K562 (cell line): ENCODE results near the gene UQCC5. TPM values are rescaled to one million over a fixed set of nuclear protein-coding genes. Genes with fewer than 3 reads are reported as not detected.

Source experiments
- ATAC-seq: fragments of 200-7000 bp; cut with Tn5 transposase; 3 replicates; pipeline ENCODE4 v1.9.1; 2020; ENCODE audit warnings: moderate library complexity
- BruUV-seq: library from RNA; stranded (reverse); fragments of 400-500 nt; replicated peaks from 2 replicates; lab custom pipeline; 2021; lab: Mats Ljungman, UMichigan
- CTCF ChIA-PET: fragments of 300-600 bp; formaldehyde crosslinking; extraction: SDS; loops from one replicate; lab custom pipeline; 2021; ENCODE audit warnings: low intra/inter-chr PET ratio; lab: Yijun Ruan, JAX
- POLR2A ChIA-PET: fragments of 300-600, 350-650 bp; sonication (Branson Sonifier 250); formaldehyde crosslinking; extraction: SDS; loops from one replicate; lab custom pipeline; 2021; ENCODE audit warnings: antibody characterized with exemption, inconsistent platforms; lab: Yijun Ruan, JAX
- DNase-seq, 4 experiments: peaks; one replicate each; pipeline versions ENCODE4 v3.0.0 to v3.0.0-alpha.2; 2011 to 2018; ENCODE audit warnings: low spot score in 3 of 4, mixed read lengths in 3 of 4; ENCODE audit errors: extremely low read depth in 1 of 4
- FAIRE-seq: peaks from 2 replicates; lab custom pipeline; 2011; peaks lifted over from hg19 to GRCh38; lab: Jason Lieb, UNC
- H2AFZ ChIP-seq: 2 replicates; pipeline ENCODE4 v1.6.0; 2011; ENCODE audit warnings: low read depth, low read length, control low read depth, inconsistent platforms
- H3K27ac ChIP-seq: fragments of 200-600 bp; 3 replicates; pipeline ENCODE4 v1.8.0; 2011; ENCODE audit warnings: low read depth, mild to moderate bottlenecking, control low read depth, inconsistent platforms, low read length, moderate library complexity, mixed read lengths; ENCODE audit errors: extremely low read depth
- H3K27me3 ChIP-seq, 2 experiments: fragments of 300-600 bp in 1 of 2; 2 replicates in 1 of 2; 3 replicates in 1 of 2; pipeline versions ENCODE4 v1.6.0 to v1.8.0; 2011; ENCODE audit warnings: inconsistent platforms in 2 of 2, low read length in 2 of 2, mild to moderate bottlenecking in 1 of 2, mixed read lengths in 1 of 2, moderate library complexity in 1 of 2; ENCODE audit not compliant: control insufficient read depth in 2 of 2, insufficient read depth in 2 of 2
- H3K36me3 ChIP-seq: fragments of 300-600 bp; 3 replicates; pipeline ENCODE4 v1.8.0; 2011; ENCODE audit warnings: mild to moderate bottlenecking, low read length, inconsistent platforms; ENCODE audit not compliant: control insufficient read depth, insufficient read depth
- H3K4me1 ChIP-seq, 2 experiments: fragments of 200-600 bp in 1 of 2; replicated peaks in 1 of 2; 2 replicates in 1 of 2; 3 replicates in 1 of 2; pipeline versions ENCODE4 v1.5.1 to v1.8.0; 2011; ENCODE audit warnings: inconsistent platforms in 2 of 2, low read length in 2 of 2, mild to moderate bottlenecking in 1 of 2, mixed read lengths in 1 of 2, moderate library complexity in 1 of 2; ENCODE audit not compliant: control insufficient read depth in 2 of 2, insufficient read depth in 2 of 2
- H3K4me2 ChIP-seq: 2 replicates; pipeline ENCODE4 v1.6.1; 2011; ENCODE audit warnings: low read length, control low read depth, inconsistent platforms, mixed read lengths; ENCODE audit not compliant: insufficient read depth
- H3K4me3 ChIP-seq: fragments of 200-600 bp; sonication (generic), shearing (Covaris generic); 2 replicates; pipeline ENCODE4 v1.5.1; 2016; ENCODE audit warnings: control low read depth, inconsistent platforms
- H3K79me2 ChIP-seq: fragments of 200-600 bp; 3 replicates; pipeline ENCODE4 v1.8.0; 2011; ENCODE audit warnings: low read length, inconsistent platforms; ENCODE audit not compliant: control insufficient read depth, insufficient read depth
- H3K9ac ChIP-seq, 2 experiments: 2 replicates each; pipeline versions ENCODE4 v1.6.0 to v1.6.1; 2011; ENCODE audit warnings: low read depth in 2 of 2, low read length in 2 of 2, control low read depth in 1 of 2, inconsistent platforms in 1 of 2, mild to moderate bottlenecking in 1 of 2, mixed read lengths in 1 of 2; ENCODE audit not compliant: insufficient read depth in 1 of 2
- H3K9me1 ChIP-seq: one replicate; pipeline ENCODE4 v1.6.0; 2011; ENCODE audit warnings: inconsistent platforms, mild to moderate bottlenecking, low read length, moderate library complexity; ENCODE audit not compliant: control insufficient read depth, insufficient read depth
- H3K9me3 ChIP-seq: replicated peaks from 2 replicates; pipeline ENCODE4 v1.5.1; 2011; ENCODE audit warnings: low read depth, low read length, inconsistent platforms; ENCODE audit not compliant: control insufficient read depth, insufficient read depth
- H4K20me1 ChIP-seq: replicated peaks from 2 replicates; pipeline ENCODE4 v1.6.1; 2011; ENCODE audit warnings: low read length, inconsistent platforms, mixed read lengths; ENCODE audit not compliant: control insufficient read depth, insufficient read depth
- HEY1 ChIP-seq: fragments of 250-450 bp; sonication (Bioruptor Pico); IDR thresholded peaks from 2 replicates; pipeline ENCODE4 v1.5.0; 2020; ENCODE audit warnings: mild to moderate bottlenecking, moderate library complexity, borderline replicate concordance
- RBFOX2 ChIP-seq: fragments of 200-400 bp; formaldehyde crosslinking; IDR thresholded peaks from 2 replicates; pipeline ENCODE4 v1.6.1; 2017; ENCODE audit warnings: low read depth, mild to moderate bottlenecking, low read length, moderate library complexity
- WGBS: fragments of 100-300 bp; shearing (Covaris generic); methylation state at CpG from one replicate; pipeline ENCODE4 v1.1.6; 2016; ENCODE audit warnings: low coverage, mixed read lengths; ENCODE audit not compliant: insufficient coverage; ENCODE audit errors: missing lambda C conversion rate; 5-methylcytosine and 5-hydroxymethylcytosine counted together
- in situ Hi-C: fragments of 300-500 bp; cut with MboI; formaldehyde crosslinking; loops from 4 replicates; pipeline ENCODE4 v1.15.0; 2018; ENCODE audit warnings: inconsistent platforms, mixed read lengths
- intact Hi-C: fragments of 100-400 bp; cut with micrococcal nuclease; formaldehyde crosslinking; loops from 2 replicates; pipeline ENCODE4 v1.14.2; 2022
- polyA plus RNA-seq, 8 experiments: library from polyadenylated mRNA; depleted of rRNA in 4 of 8; stranded (reverse) in 5 of 8; unstranded in 3 of 8; fragments of >200 nt; fragmentation: Nextera tagmentation in 2 of 8; fragmentation: Illumina TruSeq in 1 of 8; extraction: Ambion mirVana in 2 of 8; extraction: Trizol in 1 of 8; gene quantifications; 2 replicates each; pipeline versions ENCODE4 v1.2.1 to v1.2.3, GENCODE V29; 2011 to 2014; ENCODE audit warnings: inconsistent platforms in 1 of 8, missing spikeins in 1 of 8
- total RNA-seq, 7 experiments: library from RNA; depleted of rRNA in 6 of 7; stranded (reverse); fragments of >200 nt in 6 of 7; fragmentation: Illumina TruSeq in 2 of 7; extraction: Trizol in 2 of 7; gene quantifications; 2 replicates each; pipeline versions ENCODE4 v1.2.1 to v1.2.3, GENCODE V29; 2011 to 2021; ENCODE audit warnings: low replicate concordance in 1 of 7

Gene UQCC5
- total and polyA plus RNA-seq, 9 of the 15 experiments (the other 6 are each of a cell fraction or from before 2014, with no cell fraction given): 10.2 to 55.4 (median 33.8) TPM

- Histone ChIP-seq H3K9me3 (no peaks in the 10 kb centered on the region), H3K4me1 (peaks cover 12 to 60% of the 10 kb centered on the region in 2 experiments), H3K4me2 (no peak overlapping the region), H4K20me1 (peaks cover 12% of the 10 kb centered on the region; the same call in 1 of the 2 replicates), H2AFZ (no peak overlapping the region), H3K27ac (no peak overlapping the region), H3K9ac (peak overlapping the region in 1 of 2 experiments; percentile 45; a peak in 1 of 4 replicates), H3K9me1 (peaks cover 17% of the 10 kb centered on the region), H3K79me2 (peaks cover 40% of the 10 kb centered on the region), H3K36me3 (peaks cover 86% of the 10 kb centered on the region; the same call in 2 of the 3 replicates), H3K4me3 (no peak overlapping the region), H3K27me3 (no peaks in the 10 kb centered on the region)
- FAIRE-seq (no peak), DNase-seq (no peak), ATAC-seq (no peak)
- intact Hi-C loops (no loop called here), in situ Hi-C loops (no loop called here)
- TF ChIP-seq HEY1 (CRISPR knock-in tag): no peak
- peak; percentile 41; the same call in 1 of the 2 replicates for TF ChIP-seq RBFOX2
- ChIA-PET POLR2A (interaction anchor here (0.7 kb wide), 1 partner anchor 16 kb away, joined by 3 read pairs; no protein-coding TSS in a partner anchor), CTCF (no interaction called here)
- WGBS: 88% methylated on average over 14 of the region's 18 CpGs
- BruUV-seq: no TSS peak
Observed at GRCh38 chr3:52527732-52528585, 8.4 kb upstream of the UQCC5 start.
